Stimulated activated naive CD8-positive, alpha-beta T cell treated with anti-CD3 and anti-CD28 coated beads, Interleukin-15, Interleukin-2, amounts not matched to agents 100 ng/mL and 50 ng/mL, for 24 hours (primary cell): ENCODE measurements around the gene SIX2.

Experiments
- H3K27ac Mint-ChIP-seq: one replicate; pipeline ENCODE4 v1.8.0; 2021; ENCODE audit warnings: mild to moderate bottlenecking, mixed read lengths
- H3K27me3 Mint-ChIP-seq: one replicate; pipeline ENCODE4 v1.8.0; 2021; ENCODE audit warnings: mixed read lengths
- H3K36me3 Mint-ChIP-seq: one replicate; pipeline ENCODE4 v1.8.0; 2021; ENCODE audit warnings: low read depth, mixed read lengths
- H3K4me1 Mint-ChIP-seq: one replicate; pipeline ENCODE4 v1.8.0; 2021; ENCODE audit warnings: low read depth, mixed read lengths
- H3K4me3 Mint-ChIP-seq: one replicate; pipeline ENCODE4 v1.8.0; 2021; ENCODE audit warnings: mild to moderate bottlenecking, mixed read lengths
- H3K9me3 Mint-ChIP-seq: one replicate; pipeline ENCODE4 v1.8.0; 2021; ENCODE audit warnings: mixed read lengths

Gene SIX2

DNA sequence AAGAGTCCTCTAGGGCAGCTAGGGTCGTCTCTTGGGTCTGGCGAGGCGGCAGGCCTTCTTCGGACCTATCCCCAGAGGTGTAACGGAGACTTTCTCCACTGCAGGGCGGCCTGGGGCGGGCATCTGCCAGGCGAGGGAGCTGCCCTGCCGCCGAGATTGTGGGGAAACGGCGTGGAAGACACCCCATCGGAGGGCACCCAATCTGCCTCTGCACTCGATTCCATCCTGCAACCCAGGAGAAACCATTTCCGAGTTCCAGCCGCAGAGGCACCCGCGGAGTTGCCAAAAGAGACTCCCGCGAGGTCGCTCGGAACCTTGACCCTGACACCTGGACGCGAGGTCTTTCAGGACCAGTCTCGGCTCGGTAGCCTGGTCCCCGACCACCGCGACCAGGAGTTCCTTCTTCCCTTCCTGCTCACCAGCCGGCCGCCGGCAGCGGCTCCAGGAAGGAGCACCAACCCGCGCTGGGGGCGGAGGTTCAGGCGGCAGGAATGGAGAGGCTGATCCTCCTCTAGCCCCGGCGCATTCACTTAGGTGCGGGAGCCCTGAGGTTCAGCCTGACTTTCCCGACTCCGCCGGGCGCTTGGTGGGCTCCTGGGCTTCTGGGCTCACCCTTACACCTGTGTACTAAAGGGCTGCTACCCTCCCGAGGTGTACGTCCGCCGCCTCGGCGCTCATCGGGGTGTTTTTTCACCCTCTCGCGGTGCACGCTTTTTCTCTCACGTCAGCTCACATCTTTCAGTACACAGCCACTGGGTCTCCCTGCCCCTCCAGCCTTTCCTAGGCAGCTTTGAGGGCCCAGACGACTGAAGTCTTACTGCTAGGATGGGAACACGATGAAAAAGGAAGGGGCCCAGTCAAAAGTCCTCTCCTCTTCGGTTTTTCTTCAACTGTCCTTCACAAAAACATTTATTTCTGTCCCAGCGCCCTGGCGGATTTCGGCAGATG, 8.1 kb downstream of the SIX2 start:
- Mint-ChIP-seq H3K36me3 (no peaks in the 10 kb centered on the region), H3K9me3 (no peaks in the 10 kb centered on the region), H3K27me3 (peaks cover 88% of the 10 kb centered on the region), H3K4me1 (peaks cover 26% of the 10 kb centered on the region), H3K27ac (no peak overlapping the region), H3K4me3 (peak overlapping the region; percentile 66)

DNA sequence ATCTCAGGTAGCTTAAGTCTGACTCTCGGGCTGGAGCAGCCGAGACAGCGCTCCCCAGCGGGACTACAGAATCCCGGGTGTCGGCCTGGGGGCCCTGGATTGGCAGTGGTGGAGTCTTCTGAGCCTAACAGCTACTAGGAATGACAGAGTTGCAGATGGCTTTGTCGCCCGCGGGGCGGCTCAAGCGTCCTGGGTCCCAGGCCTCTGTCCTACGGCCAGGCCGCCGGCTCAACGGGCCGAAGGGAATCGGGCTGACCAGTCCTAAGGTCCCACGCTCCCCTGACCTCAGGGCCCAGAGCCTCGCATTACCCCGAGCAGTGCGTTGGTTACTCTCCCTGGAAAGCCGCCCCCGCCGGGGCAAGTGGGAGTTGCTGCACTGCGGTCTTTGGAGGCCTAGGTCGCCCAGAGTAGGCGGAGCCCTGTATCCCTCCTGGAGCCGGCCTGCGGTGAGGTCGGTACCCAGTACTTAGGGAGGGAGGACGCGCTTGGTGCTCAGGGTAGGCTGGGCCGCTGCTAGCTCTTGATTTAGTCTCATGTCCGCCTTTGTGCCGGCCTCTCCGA, 8.8 kb downstream of the SIX2 start:
- Mint-ChIP-seq H3K4me3 (no peak overlapping the region), H3K9me3 (no peaks in the 10 kb centered on the region), H3K4me1 (peaks cover 22% of the 10 kb centered on the region), H3K27ac (no peak overlapping the region), H3K27me3 (peaks cover 90% of the 10 kb centered on the region), H3K36me3 (no peaks in the 10 kb centered on the region)

DNA sequence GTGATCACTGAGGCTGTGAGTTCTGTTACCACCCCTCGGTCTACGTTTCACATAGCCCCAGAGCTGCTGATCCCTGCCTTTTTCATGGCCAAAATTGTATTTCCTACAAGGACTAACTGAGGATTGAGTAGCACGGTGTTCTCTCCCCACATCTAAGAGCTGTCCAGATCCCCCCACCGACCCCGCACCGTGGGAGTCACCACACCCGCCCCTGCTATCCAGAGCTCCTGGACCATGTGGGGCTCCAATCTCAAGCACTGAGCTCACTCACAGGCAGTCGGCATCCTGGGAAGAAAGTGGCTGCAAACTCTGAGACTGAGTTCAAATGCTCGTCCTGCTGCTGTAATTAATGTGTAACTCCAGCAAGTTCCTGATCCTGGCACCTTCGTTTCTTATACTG, 9.7 kb downstream of the SIX2 start:
- no peaks in the 10 kb centered on the region for H3K9me3 Mint-ChIP-seq
- peaks cover 20% of the 10 kb centered on the region for H3K4me1 Mint-ChIP-seq
- H3K27me3 Mint-ChIP-seq: peaks cover 93% of the 10 kb centered on the region
- no peaks in the 10 kb centered on the region for H3K36me3 Mint-ChIP-seq
- no peak overlapping the region for H3K4me3 Mint-ChIP-seq
- no peak overlapping the region for H3K27ac Mint-ChIP-seq

DNA sequence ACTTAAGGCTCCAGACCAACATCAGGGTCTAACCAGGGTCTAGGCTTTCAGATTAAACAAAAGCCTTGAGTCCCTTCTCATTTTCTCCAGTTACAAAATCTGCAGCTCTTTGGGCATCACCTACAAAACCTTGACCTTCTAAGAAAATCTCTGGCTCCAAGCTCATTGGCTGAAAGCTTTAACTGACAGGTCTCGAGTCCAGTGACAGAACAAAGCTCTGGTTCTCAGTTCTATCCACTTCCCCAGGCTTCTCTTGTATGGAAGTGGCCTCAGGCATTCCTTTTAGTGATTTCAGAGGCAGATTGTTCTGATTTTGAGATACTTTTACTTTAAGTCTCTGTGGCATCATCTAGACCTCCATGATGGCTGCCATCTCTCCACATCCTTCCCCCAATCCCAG, 11.3 kb downstream of the SIX2 start:
- no peak overlapping the region for H3K4me3 Mint-ChIP-seq

DNA sequence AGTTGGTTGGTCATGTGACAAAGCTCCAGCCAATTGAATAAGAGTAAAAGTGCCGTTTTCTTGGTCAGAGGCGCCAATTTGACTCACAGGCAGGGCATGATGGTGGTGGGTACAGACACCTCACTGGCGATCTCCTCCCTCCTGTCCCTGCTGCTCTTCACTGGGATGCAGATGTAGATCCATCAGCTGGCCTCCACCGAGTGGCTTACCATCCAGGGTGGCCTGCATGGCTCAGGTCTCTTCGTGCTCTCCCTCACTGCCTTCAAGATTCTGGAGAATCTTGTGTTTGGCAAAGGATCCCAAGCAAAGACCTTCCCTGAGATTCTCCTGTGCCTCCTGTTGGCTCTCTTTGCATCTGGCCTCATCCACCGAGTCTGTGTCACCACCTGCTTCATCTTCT, 12.9 kb downstream of the SIX2 start:
- H3K4me1 Mint-ChIP-seq: no peaks in the 10 kb centered on the region

More for the DNA sequence above, 11.3 kb downstream of the SIX2 start:
- no peak overlapping the region for H3K27ac Mint-ChIP-seq
- no peaks in the 10 kb centered on the region for H3K9me3 Mint-ChIP-seq
- no peaks in the 10 kb centered on the region for H3K36me3 Mint-ChIP-seq
- peaks cover 92% of the 10 kb centered on the region for H3K27me3 Mint-ChIP-seq
- H3K4me1 Mint-ChIP-seq: peaks cover 12% of the 10 kb centered on the region

DNA sequence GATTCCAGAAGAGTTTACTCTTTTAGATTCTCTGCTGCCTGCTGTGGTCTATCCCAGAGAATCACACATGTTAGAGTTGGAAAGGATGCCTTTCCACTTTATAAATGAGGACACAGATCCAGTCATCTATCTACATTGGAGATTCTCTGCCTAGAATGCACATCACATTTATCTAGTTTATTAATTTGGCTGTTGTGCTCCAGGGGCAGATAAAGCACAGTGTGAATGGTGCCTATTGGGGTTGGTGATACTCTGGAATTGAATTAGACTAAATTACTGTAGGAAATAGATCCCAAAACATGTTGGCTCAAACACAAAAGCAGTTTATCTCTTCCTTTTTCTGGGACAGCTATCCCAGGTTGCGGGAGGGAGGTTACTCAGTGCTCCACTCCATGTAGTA, 14.9 kb downstream of the SIX2 start:
- H3K4me3 Mint-ChIP-seq: no peak overlapping the region
- no peaks in the 10 kb centered on the region for H3K36me3 Mint-ChIP-seq
- peaks cover 78% of the 10 kb centered on the region for H3K27me3 Mint-ChIP-seq
- no peaks in the 10 kb centered on the region for H3K4me1 Mint-ChIP-seq
- peaks cover 5% of the 10 kb centered on the region for H3K9me3 Mint-ChIP-seq
- no peak overlapping the region for H3K27ac Mint-ChIP-seq

More for the DNA sequence above, 12.9 kb downstream of the SIX2 start:
- H3K27me3 Mint-ChIP-seq: peaks cover 85% of the 10 kb centered on the region
- H3K9me3 Mint-ChIP-seq: peaks cover 5% of the 10 kb centered on the region
- H3K4me3 Mint-ChIP-seq: no peak overlapping the region
- H3K36me3 Mint-ChIP-seq: no peaks in the 10 kb centered on the region
- no peak overlapping the region for H3K27ac Mint-ChIP-seq

DNA sequence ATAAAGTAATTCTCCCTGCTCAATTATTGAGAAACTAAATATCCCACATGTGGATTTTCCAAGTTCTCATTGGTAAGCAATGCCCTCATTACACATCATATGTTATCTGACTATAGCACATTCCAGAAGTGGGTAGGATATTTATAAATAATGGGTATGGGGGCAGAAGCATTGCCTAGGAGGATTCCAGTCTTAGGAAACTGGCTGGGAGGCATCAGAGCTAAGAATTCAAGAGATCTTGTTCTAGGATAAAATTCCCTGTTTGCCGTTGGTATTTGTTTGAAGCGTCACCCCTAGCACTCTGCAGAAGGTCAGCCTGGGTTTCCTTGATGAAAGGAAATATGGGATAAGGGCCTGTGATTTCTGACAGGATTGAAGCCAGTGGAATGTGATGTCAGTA, 20.1 kb downstream of the SIX2 start:
- H3K27ac Mint-ChIP-seq: no peak overlapping the region
- H3K36me3 Mint-ChIP-seq: no peaks in the 10 kb centered on the region
- no peaks in the 10 kb centered on the region for H3K4me1 Mint-ChIP-seq
- peaks cover 5% of the 10 kb centered on the region for H3K9me3 Mint-ChIP-seq
- peaks cover 55% of the 10 kb centered on the region for H3K27me3 Mint-ChIP-seq
- no peak overlapping the region for H3K4me3 Mint-ChIP-seq

DNA sequence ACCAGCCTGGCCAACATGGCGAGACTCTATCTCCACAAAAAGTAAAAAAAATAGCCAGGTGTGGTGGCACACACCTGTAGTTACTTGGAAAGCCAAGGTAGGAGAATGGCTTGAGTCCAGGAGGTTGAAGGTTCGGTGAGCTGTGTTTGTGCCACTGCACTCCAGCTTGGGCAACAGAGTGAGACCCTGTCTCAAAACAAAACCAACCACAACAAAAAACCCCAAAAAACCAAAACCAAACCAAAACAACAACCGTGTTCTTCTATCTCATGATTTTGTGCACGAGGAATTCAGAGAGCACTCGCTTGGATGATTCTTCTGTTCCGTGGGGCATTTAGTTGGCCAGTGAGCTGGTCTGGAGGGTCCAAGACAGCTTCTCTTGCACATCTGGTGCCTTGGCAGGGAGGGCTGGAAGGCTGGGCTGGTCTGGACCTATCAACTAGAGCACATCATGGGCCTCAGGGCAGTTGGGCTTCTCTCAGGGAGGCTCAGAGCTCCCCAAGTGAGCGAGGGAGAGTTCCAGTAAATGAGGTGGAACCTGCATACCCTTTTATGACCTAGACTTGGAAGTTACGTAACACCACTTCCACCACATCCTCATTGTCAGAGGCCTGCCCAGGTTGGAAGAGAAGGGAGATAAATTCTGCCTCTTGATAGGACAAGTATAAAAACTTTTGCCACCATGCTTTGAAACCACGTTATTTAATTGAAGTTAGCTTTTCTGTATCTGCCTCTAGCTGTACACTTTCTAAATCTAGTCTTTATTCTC, 25.2 kb downstream of the SIX2 start:
- Mint-ChIP-seq H3K4me1 (no peaks in the 10 kb centered on the region), H3K27ac (no peak overlapping the region), H3K27me3 (peaks cover 55% of the 10 kb centered on the region), H3K4me3 (no peak overlapping the region), H3K9me3 (no peaks in the 10 kb centered on the region), H3K36me3 (no peaks in the 10 kb centered on the region)

DNA sequence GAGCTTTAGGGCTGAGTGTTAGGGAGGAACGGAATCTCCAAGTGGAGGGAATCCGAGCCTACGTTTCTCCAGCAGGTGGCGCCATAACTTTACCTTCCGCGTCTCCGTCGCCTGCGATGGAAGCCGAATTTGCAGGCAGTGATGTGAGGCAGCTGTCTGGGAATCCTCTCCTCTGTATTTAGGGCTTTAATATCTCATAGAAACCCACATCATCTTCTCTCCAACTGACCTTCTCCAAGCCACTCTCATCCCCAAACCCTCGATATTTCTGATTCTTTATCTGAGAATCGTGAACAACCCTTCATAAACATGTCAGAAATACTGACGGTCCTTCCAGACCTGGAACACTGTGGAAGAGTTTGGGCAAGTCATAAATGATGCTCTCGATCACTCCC, 27.5 kb downstream of the SIX2 start:
- Mint-ChIP-seq H3K4me1 (no peaks in the 10 kb centered on the region), H3K36me3 (no peaks in the 10 kb centered on the region), H3K4me3 (no peak overlapping the region), H3K9me3 (no peaks in the 10 kb centered on the region), H3K27ac (no peak overlapping the region), H3K27me3 (peaks cover 50% of the 10 kb centered on the region)

DNA sequence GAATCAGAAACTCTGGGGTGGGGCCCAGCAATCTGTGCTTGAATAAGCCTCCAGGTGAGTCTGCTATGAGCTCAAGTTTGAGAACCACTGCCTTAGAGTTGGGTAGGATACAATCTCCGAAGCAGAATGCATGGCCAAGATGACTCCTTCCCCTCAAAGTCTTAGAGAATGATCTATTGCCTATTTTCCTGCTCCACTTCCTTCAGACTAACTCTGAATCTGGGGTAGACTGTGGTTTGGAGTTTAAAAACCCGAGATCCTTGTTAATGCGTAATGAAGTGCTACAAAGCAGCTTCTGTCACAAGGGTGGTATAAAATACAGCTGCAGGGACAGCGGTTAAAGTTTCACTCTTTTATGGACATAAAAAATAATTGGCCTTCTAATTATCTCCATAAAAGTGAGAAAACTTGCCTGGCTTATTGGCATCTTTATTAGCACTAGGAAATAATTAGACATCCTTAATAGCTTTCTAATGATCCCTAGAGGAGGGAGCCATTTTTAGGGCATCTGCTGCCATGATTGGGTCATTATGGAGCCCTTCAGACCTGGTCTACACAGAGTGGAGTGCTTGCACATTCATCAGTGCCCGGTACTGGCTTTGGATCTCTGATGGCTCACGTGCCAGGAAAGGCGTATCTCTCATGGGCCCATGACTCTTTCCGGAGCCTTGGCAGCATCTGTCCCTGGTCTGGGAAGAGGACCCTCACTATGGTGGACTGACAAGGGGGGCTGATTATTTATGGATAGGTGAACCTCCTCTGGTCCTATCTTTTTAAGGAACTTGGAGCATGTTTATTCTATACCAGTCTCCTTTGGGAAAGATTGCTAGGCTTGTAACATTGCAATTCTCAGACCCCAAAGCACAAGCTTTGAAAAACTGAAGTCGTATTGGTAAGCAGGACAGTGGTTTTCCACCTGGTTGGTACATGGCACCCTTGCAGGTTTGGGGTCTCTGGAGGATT, 28.2 kb downstream of the SIX2 start:
- no peak overlapping the region for H3K27ac Mint-ChIP-seq
- H3K27me3 Mint-ChIP-seq: peaks cover 47% of the 10 kb centered on the region
- H3K9me3 Mint-ChIP-seq: no peaks in the 10 kb centered on the region
- H3K4me1 Mint-ChIP-seq: no peaks in the 10 kb centered on the region
- H3K36me3 Mint-ChIP-seq: no peaks in the 10 kb centered on the region
- no peak overlapping the region for H3K4me3 Mint-ChIP-seq

DNA sequence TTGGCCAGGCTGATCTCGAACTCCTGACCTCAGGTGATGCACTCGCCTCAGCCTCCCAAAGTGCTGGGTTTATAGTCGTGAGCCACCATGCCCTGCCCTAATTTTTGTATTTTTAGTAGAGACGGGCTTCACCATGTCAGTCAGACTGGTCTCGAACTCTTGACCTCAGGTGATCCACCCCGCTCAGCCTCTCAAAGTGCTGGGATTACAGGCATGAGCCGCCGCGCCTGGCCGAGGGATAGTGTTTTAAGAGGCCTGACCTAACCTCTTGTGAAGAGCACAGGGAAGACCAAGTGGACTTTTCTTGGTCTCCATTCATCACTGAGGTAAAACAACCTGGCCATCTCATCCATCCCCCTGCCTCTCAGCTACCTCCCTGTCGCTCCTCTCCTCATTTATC, 29.7 kb downstream of the SIX2 start:
- H3K36me3 Mint-ChIP-seq: no peaks in the 10 kb centered on the region
- no peak overlapping the region for H3K27ac Mint-ChIP-seq
- no peaks in the 10 kb centered on the region for H3K4me1 Mint-ChIP-seq
- H3K27me3 Mint-ChIP-seq: peaks cover 44% of the 10 kb centered on the region
- H3K4me3 Mint-ChIP-seq: no peak overlapping the region
- no peaks in the 10 kb centered on the region for H3K9me3 Mint-ChIP-seq

DNA sequence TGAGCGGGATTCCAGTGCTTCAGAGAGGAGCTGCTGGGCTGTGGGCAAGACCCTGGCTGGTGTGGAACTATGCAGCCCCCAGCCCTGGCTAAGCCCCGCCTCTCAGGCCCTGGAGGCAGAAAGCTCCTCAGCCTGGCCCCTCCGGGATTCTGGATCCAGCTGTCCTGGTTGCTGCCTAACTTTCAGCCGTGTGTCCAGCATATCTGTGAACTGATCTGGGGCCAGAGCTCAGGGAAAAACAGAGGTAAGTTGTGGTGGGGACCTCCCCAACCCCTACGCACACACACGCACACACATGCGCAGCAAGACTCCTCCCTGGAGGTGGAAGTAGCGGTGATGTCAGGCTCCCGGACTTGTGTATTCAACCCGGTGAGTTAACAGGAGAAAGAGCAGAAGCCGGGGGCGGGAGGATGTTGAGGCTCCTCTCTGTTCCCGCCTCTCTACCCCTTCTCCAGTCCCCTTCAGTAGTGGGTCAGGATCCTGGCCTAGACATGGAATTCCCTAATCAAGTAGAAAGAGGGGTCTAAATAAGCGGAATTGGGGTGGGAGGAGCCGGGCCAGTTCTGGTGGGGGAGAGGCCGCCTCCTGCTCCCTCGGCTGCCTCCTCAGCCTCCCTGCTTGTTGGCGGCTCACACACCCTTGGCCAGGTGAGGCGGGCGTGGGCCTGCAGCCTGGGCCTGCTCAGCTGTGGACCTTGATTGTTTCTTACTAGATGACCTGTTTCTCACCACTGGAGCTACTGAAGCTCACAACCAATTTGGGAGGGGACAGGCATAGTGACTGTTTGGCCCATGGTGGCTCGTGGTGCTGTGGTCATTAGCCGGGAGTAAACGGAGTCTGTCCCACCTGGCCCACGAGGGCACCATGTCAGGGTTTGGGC, 33.4 kb downstream of the SIX2 start:
- H3K4me1 Mint-ChIP-seq: no peaks in the 10 kb centered on the region
- H3K4me3 Mint-ChIP-seq: peak overlapping the region; percentile 37
- H3K27ac Mint-ChIP-seq: no peak overlapping the region

DNA sequence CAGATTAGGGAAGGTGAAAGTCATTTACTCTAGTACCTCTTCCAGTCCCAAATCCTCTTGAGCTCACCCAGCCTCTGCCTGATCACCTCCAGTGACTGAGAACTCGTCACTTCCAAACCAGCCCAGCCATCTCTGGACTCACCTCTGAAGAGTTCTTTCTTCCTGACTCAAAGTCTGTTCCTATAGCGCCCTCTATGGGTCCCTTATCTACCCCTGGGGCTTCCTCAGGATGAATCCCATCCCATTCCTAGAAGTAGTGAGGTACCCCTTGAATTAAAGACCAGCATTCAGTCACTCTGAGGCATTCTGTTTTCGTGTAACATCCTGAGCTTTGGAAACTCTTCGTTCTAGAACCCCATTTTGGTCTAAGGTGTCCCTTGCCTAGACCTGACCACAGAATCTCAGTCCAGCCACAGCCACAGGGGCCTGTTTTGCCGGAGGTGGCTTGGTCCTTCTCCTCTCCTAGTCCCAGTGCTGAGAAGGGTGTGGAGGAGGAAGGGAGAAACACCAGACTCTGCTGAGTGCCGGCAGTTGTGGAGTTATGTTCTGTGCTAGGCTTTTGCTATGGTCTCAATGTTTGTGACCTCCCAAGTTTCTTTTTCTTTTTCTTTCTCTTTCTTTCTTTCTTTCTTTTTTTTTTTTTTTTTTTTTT, 35.1 kb downstream of the SIX2 start:
- Mint-ChIP-seq H3K27me3 (peaks cover 8% of the 10 kb centered on the region), H3K4me3 (no peak overlapping the region), H3K36me3 (no peaks in the 10 kb centered on the region), H3K9me3 (no peaks in the 10 kb centered on the region), H3K27ac (no peak overlapping the region), H3K4me1 (no peaks in the 10 kb centered on the region)

More for the DNA sequence above, 33.4 kb downstream of the SIX2 start:
- Mint-ChIP-seq H3K9me3 (no peaks in the 10 kb centered on the region), H3K27me3 (peaks cover 15% of the 10 kb centered on the region), H3K36me3 (no peaks in the 10 kb centered on the region)
